K562 (cell line): Measurements from ENCODE around the gene CCL8. TPM values are rescaled to one million over a fixed set of nuclear protein-coding genes. Genes with fewer than 3 reads are reported as not detected.
A peak's percentile ranks its signal among the peaks of the same experiment; 100 is the strongest.

Source experiments
- ARID2 ChIP-seq: fragments of 450-650 bp; IDR thresholded peaks from 2 replicates; pipeline ENCODE4 v1.6.1; 2017; ENCODE audit warnings: antibody characterized with exemption, mild to moderate bottlenecking
- ATF7 ChIP-seq: fragments of 450-650 bp; IDR thresholded peaks from 2 replicates; pipeline ENCODE4 v1.7.1; 2014; ENCODE audit warnings: mild to moderate bottlenecking, moderate library complexity
- BRF1 ChIP-seq: IDR thresholded peaks from 3 replicates; pipeline ENCODE4 v1.6.1; 2011; ENCODE audit warnings: borderline replicate concordance, mild to moderate bottlenecking; ENCODE audit not compliant: insufficient read length; ENCODE audit errors: extremely low read depth
- CC2D1A ChIP-seq: fragments of 450-650 bp; IDR thresholded peaks from 2 replicates; pipeline ENCODE4 v1.6.1; 2017; ENCODE audit warnings: mild to moderate bottlenecking
- CTBP1 ChIP-seq: fragments of 450-650 bp; IDR thresholded peaks from 2 replicates; pipeline ENCODE4 v1.6.1; 2016; ENCODE audit warnings: borderline replicate concordance
- JUND ChIP-seq, 2 experiments: IDR thresholded peaks; 2 replicates in 1 of 2; 3 replicates in 1 of 2; pipeline ENCODE4 v1.6.1; 2011; ENCODE audit warnings: borderline replicate concordance in 2 of 2, low read depth in 2 of 2, low read length in 2 of 2, improper control_type of control experiment in 1 of 2, missing biosample characterization in 1 of 2, missing genetic modification characterization in 1 of 2, missing genetic modification reagents in 1 of 2
- KLF16 ChIP-seq: IDR thresholded peaks from 2 replicates; pipeline ENCODE4 v1.6.1; 2016; ENCODE audit warnings: antibody characterized with exemption
- MAZ ChIP-seq, 2 experiments: fragments of 450-650 bp in 1 of 2; sonication (generic) in 1 of 2; formaldehyde crosslinking; IDR thresholded peaks in 1 of 2; conservative IDR thresholded peaks in 1 of 2; 2 replicates each; pipeline versions ENCODE4 v1.4.0 to v1.5.0; 2020; ENCODE audit warnings: mild to moderate bottlenecking in 1 of 2, missing genetic modification reagents in 1 of 2
- MYC ChIP-seq, 2 experiments: fragments of 250-450 bp in 1 of 2; sonication (Bioruptor Pico) in 1 of 2; IDR thresholded peaks; 2 replicates each; pipeline versions ENCODE4 v1.5.1 to v1.6.1; 2012 to 2021; ENCODE audit warnings: low read depth in 2 of 2, borderline replicate concordance in 1 of 2, improper control_type of control experiment in 1 of 2, low read length in 1 of 2, mild to moderate bottlenecking in 1 of 2, moderate library complexity in 1 of 2
- NEUROD1 ChIP-seq: fragments of 150-350 bp; IDR thresholded peaks from 2 replicates; pipeline ENCODE4 v1.6.1; 2014; ENCODE audit warnings: borderline replicate concordance, low read length, low read depth; ENCODE audit not compliant: partially characterized antibody
- POU5F1 ChIP-seq: fragments of 150-350 bp; IDR thresholded peaks from 2 replicates; pipeline ENCODE4 v1.6.1; 2014; ENCODE audit warnings: borderline replicate concordance, low read length, low read depth, mild to moderate bottlenecking; ENCODE audit not compliant: partially characterized antibody
- RCOR1 ChIP-seq, 2 experiments: IDR thresholded peaks; 2 replicates each; pipeline ENCODE4 v1.6.1; 2012; ENCODE audit warnings: low read depth in 2 of 2, low read length in 2 of 2, borderline replicate concordance in 1 of 2, improper control_type of control experiment in 1 of 2
- SAFB2 ChIP-seq: fragments of 200-400 bp; formaldehyde crosslinking; IDR thresholded peaks from 2 replicates; pipeline ENCODE4 v1.6.1; 2018; ENCODE audit warnings: borderline replicate concordance, low read length, low read depth, moderate library complexity; ENCODE audit not compliant: severe bottlenecking
- SMC3 ChIP-seq: conservative IDR thresholded peaks from 2 replicates; pipeline ENCODE4 v1.6.1; 2011; ENCODE audit warnings: low read depth, low read length, improper control_type of control experiment; ENCODE audit not compliant: insufficient read depth
- STAG1 ChIP-seq: sonication (generic); formaldehyde crosslinking; IDR thresholded peaks from 2 replicates; pipeline ENCODE4 v1.5.0; 2020; ENCODE audit warnings: missing genetic modification reagents, borderline replicate concordance
- TEAD4 ChIP-seq, 2 experiments: sonication (generic) in 1 of 2; formaldehyde crosslinking in 1 of 2; IDR thresholded peaks; 2 replicates each; pipeline versions ENCODE4 v1.6.1 to v1.8.0; 2012 to 2022; ENCODE audit warnings: borderline replicate concordance in 1 of 2, inconsistent platforms in 1 of 2, low read length in 1 of 2, mild to moderate bottlenecking in 1 of 2, missing genetic modification reagents in 1 of 2
- XRCC5 ChIP-seq: fragments of 200-400 bp; formaldehyde crosslinking; IDR thresholded peaks from 2 replicates; pipeline ENCODE4 v1.6.1; 2017; ENCODE audit warnings: low read depth, mild to moderate bottlenecking, low read length
- ZFP36 ChIP-seq: fragments of 150-350 bp; IDR thresholded peaks from 2 replicates; pipeline ENCODE4 v1.6.1; 2018; ENCODE audit warnings: low read length, low read depth; ENCODE audit not compliant: partially characterized antibody
- ZKSCAN1 ChIP-seq: fragments of 150-350 bp; IDR thresholded peaks from 2 replicates; pipeline ENCODE4 v1.6.1; 2016; ENCODE audit warnings: low read depth, low read length
- polyA plus RNA-seq, 8 experiments: library from polyadenylated mRNA; depleted of rRNA in 4 of 8; stranded (reverse) in 5 of 8; unstranded in 3 of 8; fragments of >200 nt; fragmentation: Nextera tagmentation in 2 of 8; fragmentation: Illumina TruSeq in 1 of 8; extraction: Ambion mirVana in 2 of 8; extraction: Trizol in 1 of 8; gene quantifications; 2 replicates each; pipeline versions ENCODE4 v1.2.1 to v1.2.3, GENCODE V29; 2011 to 2014; ENCODE audit warnings: inconsistent platforms in 1 of 8, missing spikeins in 1 of 8
- total RNA-seq, 7 experiments: library from RNA; depleted of rRNA in 6 of 7; stranded (reverse); fragments of >200 nt in 6 of 7; fragmentation: Illumina TruSeq in 2 of 7; extraction: Trizol in 2 of 7; gene quantifications; 2 replicates each; pipeline versions ENCODE4 v1.2.1 to v1.2.3, GENCODE V29; 2011 to 2021; ENCODE audit warnings: low replicate concordance in 1 of 7
- TF ChIP-seq, protein P1 (sequence below): fragments of 450-650 bp; formaldehyde crosslinking; IDR thresholded peaks from 2 replicates; pipeline ENCODE4 v1.4.0; 2020; ENCODE audit warnings: mild to moderate bottlenecking, moderate library complexity
- TF ChIP-seq, protein P2 (sequence below): fragments of 450-650 bp; formaldehyde crosslinking; IDR thresholded peaks from 2 replicates; pipeline ENCODE4 v1.4.0; 2022; ENCODE audit warnings: mild to moderate bottlenecking, moderate library complexity
- TF ChIP-seq, protein P3 (sequence below), 2 experiments: fragments of 450-650 bp; conservative IDR thresholded peaks; 2 replicates each; pipeline ENCODE4 v1.6.1; 2017; ENCODE audit warnings: mild to moderate bottlenecking in 2 of 2, moderate library complexity in 2 of 2

The CCL8 gene
- total and polyA plus RNA-seq, 9 of the 15 experiments (the other 6 are each of a cell fraction or from before 2014, with no cell fraction given), result 0.06 TPM; not detected in 8

DNA sequence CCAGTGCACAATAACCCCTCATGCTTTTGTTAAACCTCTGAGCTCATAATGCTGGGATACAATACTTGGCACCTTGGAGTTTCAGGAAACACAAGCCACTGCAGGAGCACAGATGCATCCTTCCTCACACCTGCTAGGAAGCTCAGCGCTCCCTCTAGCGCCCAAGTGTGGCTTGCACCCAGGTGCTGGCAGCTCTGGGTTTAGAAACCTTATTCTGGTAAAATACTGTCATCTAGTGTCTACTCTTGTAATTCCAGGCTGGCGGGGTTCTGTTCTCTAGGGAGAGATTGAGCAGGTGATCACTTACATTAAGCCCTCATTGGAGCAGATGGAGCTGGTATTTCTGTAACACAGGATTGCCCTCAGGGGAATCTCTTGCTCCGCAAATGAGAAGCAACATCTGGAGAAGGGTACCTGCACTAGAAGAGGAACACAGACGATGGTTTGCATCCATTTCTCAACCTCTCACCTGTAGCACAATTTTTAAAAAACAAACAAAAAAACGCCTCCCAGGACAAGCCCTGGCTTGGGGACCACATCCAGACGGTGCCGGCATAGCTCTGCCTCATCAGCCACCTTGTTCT, 42.3 kb downstream of the CCL8 start (continued):
- TF ChIP-seq, protein P1, sequence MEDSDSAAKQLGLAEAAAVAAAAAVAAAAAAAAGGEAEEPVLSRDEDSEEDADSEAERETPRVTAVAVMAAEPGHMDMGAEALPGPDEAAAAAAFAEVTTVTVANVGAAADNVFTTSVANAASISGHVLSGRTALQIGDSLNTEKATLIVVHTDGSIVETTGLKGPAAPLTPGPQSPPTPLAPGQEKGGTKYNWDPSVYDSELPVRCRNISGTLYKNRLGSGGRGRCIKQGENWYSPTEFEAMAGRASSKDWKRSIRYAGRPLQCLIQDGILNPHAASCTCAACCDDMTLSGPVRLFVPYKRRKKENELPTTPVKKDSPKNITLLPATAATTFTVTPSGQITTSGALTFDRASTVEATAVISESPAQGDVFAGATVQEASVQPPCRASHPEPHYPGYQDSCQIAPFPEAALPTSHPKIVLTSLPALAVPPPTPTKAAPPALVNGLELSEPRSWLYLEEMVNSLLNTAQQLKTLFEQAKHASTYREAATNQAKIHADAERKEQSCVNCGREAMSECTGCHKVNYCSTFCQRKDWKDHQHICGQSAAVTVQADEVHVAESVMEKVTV (CRISPR knock-in tag), result peak; percentile 99
- TF ChIP-seq, protein P2, sequence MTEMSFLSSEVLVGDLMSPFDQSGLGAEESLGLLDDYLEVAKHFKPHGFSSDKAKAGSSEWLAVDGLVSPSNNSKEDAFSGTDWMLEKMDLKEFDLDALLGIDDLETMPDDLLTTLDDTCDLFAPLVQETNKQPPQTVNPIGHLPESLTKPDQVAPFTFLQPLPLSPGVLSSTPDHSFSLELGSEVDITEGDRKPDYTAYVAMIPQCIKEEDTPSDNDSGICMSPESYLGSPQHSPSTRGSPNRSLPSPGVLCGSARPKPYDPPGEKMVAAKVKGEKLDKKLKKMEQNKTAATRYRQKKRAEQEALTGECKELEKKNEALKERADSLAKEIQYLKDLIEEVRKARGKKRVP (CRISPR knock-in tag), result no peak
- TF ChIP-seq NEUROD1, result peak; percentile 30
- TF ChIP-seq MYC (IDR thresholded peaks at IDR 0.05; ENCODE audit: low read depth, low read length), result peak; percentile 23; the same call in 1 of the 2 replicates
- TF ChIP-seq MYC (CRISPR knock-in tag; IDR thresholded peaks at IDR 0.05; ENCODE audit: borderline replicate concordance, low read depth), result no peak
- 0 out of 2 replicates have a peak, but pooled peaks have one; percentile 38 for TF ChIP-seq ZKSCAN1
- TF ChIP-seq SMC3, result peak; percentile 93
- TF ChIP-seq, protein P3, sequence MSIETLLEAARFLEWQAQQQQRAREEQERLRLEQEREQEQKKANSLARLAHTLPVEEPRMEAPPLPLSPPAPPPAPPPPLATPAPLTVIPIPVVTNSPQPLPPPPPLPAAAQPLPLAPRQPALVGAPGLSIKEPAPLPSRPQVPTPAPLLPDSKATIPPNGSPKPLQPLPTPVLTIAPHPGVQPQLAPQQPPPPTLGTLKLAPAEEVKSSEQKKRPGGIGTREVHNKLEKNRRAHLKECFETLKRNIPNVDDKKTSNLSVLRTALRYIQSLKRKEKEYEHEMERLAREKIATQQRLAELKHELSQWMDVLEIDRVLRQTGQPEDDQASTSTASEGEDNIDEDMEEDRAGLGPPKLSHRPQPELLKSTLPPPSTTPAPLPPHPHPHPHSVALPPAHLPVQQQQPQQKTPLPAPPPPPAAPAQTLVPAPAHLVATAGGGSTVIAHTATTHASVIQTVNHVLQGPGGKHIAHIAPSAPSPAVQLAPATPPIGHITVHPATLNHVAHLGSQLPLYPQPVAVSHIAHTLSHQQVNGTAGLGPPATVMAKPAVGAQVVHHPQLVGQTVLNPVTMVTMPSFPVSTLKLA (conservative IDR thresholded peaks at IDR 0.05), result no peak
- TF ChIP-seq CTBP1, result peak; percentile 76
- TF ChIP-seq SAFB2, result no peak
- TF ChIP-seq RCOR1 (IDR thresholded peaks at IDR 0.05; ENCODE audit: borderline replicate concordance in 1 of 2, low read depth in 2 of 2, low read length in 2 of 2), result peak in 1 of 2 experiments; percentile 65; a peak in 1 of 4 replicates
- peak; percentile 76; the same call in 1 of the 2 replicates for TF ChIP-seq STAG1 (CRISPR knock-in tag)
- peak; percentile 29 for TF ChIP-seq ZFP36
- TF ChIP-seq MAZ (CRISPR knock-in tag; conservative IDR thresholded peaks at IDR 0.05 in 1 of 2, IDR thresholded peaks at IDR 0.05 in 1 of 2), result peak in 1 of 2 experiments; percentile 61; a peak in 2 of 4 replicates
- TF ChIP-seq ATF7, result peak; percentile 42; the same call in 1 of the 2 replicates
- TF ChIP-seq KLF16, result peak; percentile 78
- no peak for TF ChIP-seq POU5F1
- peak; percentile 83 for TF ChIP-seq XRCC5
- TF ChIP-seq BRF1, result no peak
- peak; percentile 89 for TF ChIP-seq ARID2
- TF ChIP-seq JUND (IDR thresholded peaks at IDR 0.05; ENCODE audit: borderline replicate concordance, low read depth, low read length), result peak; percentile 50; the same call in 1 of the 2 replicates
- no peak; the same call in 2 of the 3 replicates for TF ChIP-seq JUND (tag; IDR thresholded peaks at IDR 0.05; ENCODE audit: borderline replicate concordance, low read depth, low read length)
- TF ChIP-seq TEAD4 (IDR thresholded peaks at IDR 0.05; ENCODE audit: low read length), result 0 out of 2 replicates have a peak, but pooled peaks have one; percentile 15
- no peak for TF ChIP-seq TEAD4 (CRISPR knock-in tag; IDR thresholded peaks at IDR 0.05; ENCODE audit: borderline replicate concordance)
- TF ChIP-seq CC2D1A, result peak; percentile 34; the same call in 1 of the 2 replicates
